Mammary epithelial cell (primary cell): ENCODE measurements around the gene MAD1L1.

ENCODE experiments used
- CTCF ChIP-seq, 2 donors: IDR thresholded peaks in 1 of 2; conservative IDR thresholded peaks in 1 of 2; 2 replicates each; pipeline ENCODE4 v1.5.1; 2011 to 2012; ENCODE audit warnings: inconsistent platforms in 2 of 2, low read length in 2 of 2, mild to moderate bottlenecking in 2 of 2, control low read depth in 1 of 2, low read depth in 1 of 2; ENCODE audit not compliant: insufficient read depth in 1 of 2; ENCODE audit errors: extremely low read depth in 1 of 2
- EZH2 ChIP-seq: IDR thresholded peaks from 2 replicates; pipeline ENCODE4 v1.6.1; 2012; ENCODE audit warnings: low read length, inconsistent platforms, borderline replicate concordance

GRCh38 chr7:2009541-2010001 lies 223.2 kb downstream of the MAD1L1 start:
- no peak for TF ChIP-seq CTCF (conservative IDR thresholded peaks at IDR 0.05 in 1 of 2, IDR thresholded peaks at IDR 0.05 in 1 of 2; ENCODE audit: extremely low read depth in 1 of 2, insufficient read depth in 1 of 2, low read depth in 1 of 2, low read length in 2 of 2)
- TF ChIP-seq EZH2, result no peak
